VCaP (cell line): ENCODE data around the gene TMEM248.
"Not testable (repeated sequence)": the region's sequence is repeated elsewhere in the genome, so short reads cannot be mapped to it uniquely, and the experiment has no call there.

Experiments used
- H3K27ac ChIP-seq: fragments of 450-650 bp; 2 replicates; pipeline ENCODE4 v1.5.1; 2017
- TF ChIP-seq, protein P1 (sequence below): fragments of 450-650 bp; conservative IDR thresholded peaks from 2 replicates; pipeline ENCODE4 v1.5.1; 2017; ENCODE audit warnings: mild to moderate bottlenecking, moderate library complexity

The TMEM248 gene

DNA sequence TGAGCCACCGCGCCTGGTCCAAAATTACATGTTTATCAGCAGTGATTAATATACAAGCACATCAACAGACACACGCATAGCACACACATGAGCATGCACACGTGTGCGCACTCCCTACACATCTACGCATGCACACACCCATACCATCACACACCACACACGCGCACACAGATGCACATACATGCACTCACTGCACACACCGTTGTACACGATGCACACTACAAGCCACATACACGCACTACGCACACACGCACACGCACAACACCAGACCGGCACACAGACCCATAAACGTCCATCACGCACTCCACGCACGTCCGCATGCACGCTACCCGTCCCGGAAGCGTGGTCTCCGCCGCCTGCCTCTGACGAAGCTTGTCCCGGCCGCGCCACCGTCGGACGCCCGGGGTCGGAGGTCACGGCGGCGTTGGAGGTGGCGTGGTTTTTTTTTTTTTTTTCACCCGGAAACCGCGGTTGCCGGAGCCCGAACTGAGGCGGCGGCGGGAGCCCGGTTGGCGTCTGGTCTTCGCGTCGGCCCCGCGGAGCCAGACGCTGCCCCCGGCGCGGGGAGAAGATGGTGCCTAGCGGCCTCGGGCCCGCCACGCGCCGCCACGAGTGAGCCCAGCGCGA, at the start of gene TMEM248:
TSS of gene TMEM248 (plus strand) at position 457 of the 627 bp plus-strand sequence. CDS start 20,641 bp downstream, outside the sequence.
- peak within 1 kb of the TSS; percentile 99 for H3K27ac ChIP-seq
- TF ChIP-seq, protein P1, sequence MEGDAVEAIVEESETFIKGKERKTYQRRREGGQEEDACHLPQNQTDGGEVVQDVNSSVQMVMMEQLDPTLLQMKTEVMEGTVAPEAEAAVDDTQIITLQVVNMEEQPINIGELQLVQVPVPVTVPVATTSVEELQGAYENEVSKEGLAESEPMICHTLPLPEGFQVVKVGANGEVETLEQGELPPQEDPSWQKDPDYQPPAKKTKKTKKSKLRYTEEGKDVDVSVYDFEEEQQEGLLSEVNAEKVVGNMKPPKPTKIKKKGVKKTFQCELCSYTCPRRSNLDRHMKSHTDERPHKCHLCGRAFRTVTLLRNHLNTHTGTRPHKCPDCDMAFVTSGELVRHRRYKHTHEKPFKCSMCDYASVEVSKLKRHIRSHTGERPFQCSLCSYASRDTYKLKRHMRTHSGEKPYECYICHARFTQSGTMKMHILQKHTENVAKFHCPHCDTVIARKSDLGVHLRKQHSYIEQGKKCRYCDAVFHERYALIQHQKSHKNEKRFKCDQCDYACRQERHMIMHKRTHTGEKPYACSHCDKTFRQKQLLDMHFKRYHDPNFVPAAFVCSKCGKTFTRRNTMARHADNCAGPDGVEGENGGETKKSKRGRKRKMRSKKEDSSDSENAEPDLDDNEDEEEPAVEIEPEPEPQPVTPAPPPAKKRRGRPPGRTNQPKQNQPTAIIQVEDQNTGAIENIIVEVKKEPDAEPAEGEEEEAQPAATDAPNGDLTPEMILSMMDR = no peak

DNA sequence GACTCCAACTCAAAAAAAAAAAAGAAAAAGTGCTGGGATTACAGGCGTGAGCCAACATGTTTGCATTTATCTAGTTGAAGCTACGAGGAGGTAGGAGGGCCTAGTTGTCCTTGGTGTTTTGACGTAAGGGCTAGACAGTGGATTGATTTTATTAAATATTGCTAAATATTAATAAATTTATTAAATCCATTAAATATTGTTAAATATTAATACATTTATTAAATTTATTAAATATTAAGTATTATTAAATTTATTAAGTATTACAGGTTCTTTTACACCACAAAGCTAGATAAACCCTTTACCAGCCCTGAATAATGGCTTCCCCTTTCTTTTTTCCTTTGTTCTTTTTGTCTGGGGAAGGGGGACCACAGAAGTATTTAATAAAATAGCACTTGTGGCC, 47.5 kb upstream of the TMEM248 start:
- H3K27ac ChIP-seq = no peak overlapping the region
- TF ChIP-seq, protein P1 = no peak

- TF ChIP-seq, protein P1 = no peak
Observed at GRCh38 chr7:66877577-66878300, 43.3 kb upstream of the TMEM248 start.

GRCh38 chr7:66878301-66878685, 42.7 kb upstream of the TMEM248 start:
- H3K27ac ChIP-seq = not testable (repeated sequence)

More at GRCh38 chr7:66877577-66878300, 43.3 kb upstream of the TMEM248 start:
- H3K27ac ChIP-seq = no peak overlapping the region

DNA sequence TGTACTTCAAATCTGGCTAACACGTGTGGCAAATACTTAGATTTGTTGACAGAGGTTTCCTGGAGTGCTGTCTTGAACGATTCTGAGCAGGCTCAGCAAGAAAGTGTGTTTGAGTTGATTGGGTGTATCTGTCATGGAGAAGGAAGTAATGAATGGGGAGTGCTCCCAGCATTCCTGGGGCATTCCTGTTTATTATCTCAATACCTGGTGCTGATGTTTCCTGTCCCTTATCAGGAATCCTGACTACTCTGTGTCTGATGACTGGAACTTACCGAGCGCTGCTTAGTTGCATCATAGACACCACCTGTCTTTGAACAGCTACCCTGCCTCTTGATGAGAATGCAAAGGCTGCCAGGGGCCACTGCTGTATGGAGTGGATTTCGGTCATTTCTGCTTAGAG, 41.0 kb upstream of the TMEM248 start:
- TF ChIP-seq, protein P1 = no peak
- peak overlapping the region; percentile 82 for H3K27ac ChIP-seq

DNA sequence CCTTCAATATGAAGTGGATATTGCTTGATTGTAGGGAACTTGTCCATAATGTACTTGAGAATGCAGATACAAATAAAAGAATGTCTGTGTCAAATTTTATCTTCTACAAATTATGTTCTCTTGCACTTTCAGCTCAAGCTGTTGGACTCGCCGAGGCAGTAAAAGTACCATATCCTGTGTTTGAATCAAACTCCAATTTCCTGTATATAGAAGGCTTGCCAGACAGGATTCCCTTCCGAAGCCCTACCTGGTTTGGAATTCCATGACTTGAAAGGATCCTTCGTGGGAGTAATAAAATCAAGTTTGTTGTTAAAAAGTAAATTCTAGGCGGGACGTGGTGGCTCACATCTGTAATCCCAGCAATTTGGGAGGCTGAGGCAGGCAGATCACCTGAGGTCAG, 40.4 kb upstream of the TMEM248 start:
- H3K27ac ChIP-seq = peak overlapping the region; percentile 82

DNA sequence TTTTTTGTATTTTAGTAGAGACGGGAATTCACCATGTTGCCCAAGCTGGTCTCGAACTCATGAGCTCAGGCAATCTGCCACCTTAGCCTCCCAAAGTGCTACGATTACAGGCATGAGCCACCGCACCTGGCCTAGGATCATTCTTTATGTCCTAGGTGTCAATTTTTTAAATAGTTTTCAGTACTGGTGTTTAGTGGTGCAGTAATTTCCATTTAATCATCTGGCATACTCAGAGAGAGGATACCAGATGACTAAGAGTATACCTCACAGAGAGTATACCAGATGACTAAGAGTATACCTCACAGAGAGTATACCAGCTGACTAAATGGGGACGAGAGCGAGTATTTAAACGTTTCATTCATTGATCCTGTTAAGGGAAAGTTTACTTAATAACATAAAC, 37.3 kb upstream of the TMEM248 start:
- TF ChIP-seq, protein P1 = no peak
- no peak overlapping the region for H3K27ac ChIP-seq

DNA sequence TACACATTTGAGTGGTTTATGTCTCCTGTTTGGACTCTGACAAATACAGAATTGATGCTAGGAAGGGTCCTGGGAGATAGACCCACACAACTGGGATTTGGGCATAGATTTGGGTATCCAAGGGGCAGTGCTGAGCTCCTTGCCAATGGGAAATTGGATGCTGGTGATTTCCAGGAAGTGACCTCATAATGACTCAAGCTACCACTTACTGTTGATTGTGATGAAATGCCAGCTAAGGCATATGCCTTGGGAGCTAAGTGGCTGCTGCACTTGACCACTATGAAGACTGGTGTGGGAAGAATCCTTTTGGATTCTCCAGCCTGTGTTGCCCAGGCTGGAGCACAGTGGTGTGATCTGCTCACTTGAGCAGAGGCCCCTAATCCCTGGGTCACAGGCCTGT, 36.5 kb upstream of the TMEM248 start:
- not testable (repeated sequence) for H3K27ac ChIP-seq

GRCh38 chr7:66886152-66886551, 34.9 kb upstream of the TMEM248 start:
- peak overlapping the region; percentile 93; the same call in 1 of the 2 replicates for H3K27ac ChIP-seq
- TF ChIP-seq, protein P1 = no peak

DNA sequence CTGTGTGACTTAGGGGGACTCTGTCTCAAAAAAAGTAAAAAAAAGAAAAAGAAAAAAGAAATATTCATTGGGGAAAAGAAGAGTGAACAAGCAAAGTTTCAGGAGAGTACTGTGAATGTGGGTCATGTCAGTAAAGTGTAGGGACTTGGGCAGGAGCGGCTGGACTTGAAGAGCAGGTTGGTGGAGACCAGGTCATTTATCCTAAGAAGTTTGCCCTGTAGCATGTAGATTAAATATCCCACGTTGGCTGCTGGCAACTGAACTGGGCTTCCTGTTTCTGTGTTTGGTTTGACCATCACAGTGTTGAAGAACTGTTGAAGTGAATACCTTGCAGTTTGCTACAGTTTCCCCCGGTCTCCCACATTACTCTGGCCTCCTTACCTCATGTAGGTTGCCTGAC, 32.8 kb upstream of the TMEM248 start:
- peak overlapping the region; percentile 93 for H3K27ac ChIP-seq
